IMR-90 (cell line): Measurements from ENCODE around the gene TTC31.
A peak's percentile ranks its signal among the peaks of the same experiment; 100 is the strongest.

Experiments
- BHLHE40 ChIP-seq: fragments of 150-350 bp; IDR thresholded peaks from 2 replicates; pipeline ENCODE4 v1.6.1; 2016; ENCODE audit warnings: mild to moderate bottlenecking, low read depth, low read length
- CEBPB ChIP-seq: IDR thresholded peaks from 2 replicates; pipeline ENCODE4 v1.6.1; 2012; ENCODE audit warnings: low read depth, low read length, improper control_type of control experiment
- CHD1 ChIP-seq: IDR thresholded peaks from 2 replicates; pipeline ENCODE4 v1.6.1; 2012; ENCODE audit warnings: low read depth, low read length, improper control_type of control experiment
- CTCF ChIP-seq: conservative IDR thresholded peaks from 2 replicates; pipeline ENCODE4 v1.5.1; 2012; ENCODE audit warnings: mild to moderate bottlenecking, low read depth, low read length, improper control_type of control experiment
- ELK1 ChIP-seq: fragments of 150-350 bp; IDR thresholded peaks from 2 replicates; pipeline ENCODE4 v1.6.1; 2016; ENCODE audit warnings: low read depth, mild to moderate bottlenecking, low read length, moderate library complexity, borderline replicate concordance
- FOS ChIP-seq: fragments of 150-350 bp; IDR thresholded peaks from 2 replicates; pipeline ENCODE4 v1.6.1; 2016; ENCODE audit warnings: low read depth, low read length
- MAFK ChIP-seq: IDR thresholded peaks from 2 replicates; pipeline ENCODE4 v1.6.1; 2012; ENCODE audit warnings: low read depth, low read length, improper control_type of control experiment
- MXI1 ChIP-seq: IDR thresholded peaks from 2 replicates; pipeline ENCODE4 v1.6.1; 2012; ENCODE audit warnings: low read depth, mild to moderate bottlenecking, low read length, moderate library complexity, borderline replicate concordance
- POLR2A ChIP-seq: IDR thresholded peaks from 2 replicates; pipeline ENCODE4 v1.6.1; 2012; ENCODE audit warnings: mild to moderate bottlenecking, low read depth, low read length
- RAD21 ChIP-seq: IDR thresholded peaks from 2 replicates; pipeline ENCODE4 v1.6.1; 2012; ENCODE audit warnings: low read length, improper control_type of control experiment
- RCOR1 ChIP-seq: IDR thresholded peaks from 2 replicates; pipeline ENCODE4 v1.6.1; 2012; ENCODE audit warnings: mild to moderate bottlenecking, low read length, improper control_type of control experiment; ENCODE audit not compliant: insufficient replicate concordance
- USF2 ChIP-seq: fragments of 150-350 bp; IDR thresholded peaks from 2 replicates; pipeline ENCODE4 v1.6.1; 2017; ENCODE audit warnings: mild to moderate bottlenecking, antibody characterized with exemption, low read length, low read depth

GRCh38 chr2:74530239-74531187 is 47.6 kb downstream of the TTC31 start:
- TF ChIP-seq USF2 (no peak; the same call in 1 of the 2 replicates), CTCF (no peak), MXI1 (peak; percentile 52; the same call in 1 of the 2 replicates), POLR2A (no peak), RCOR1 (no peak), RAD21 (no peak), ELK1 (no peak), CHD1 (no peak), CEBPB (no peak), BHLHE40 (no peak), MAFK (no peak), FOS (no peak)
